ENCODE measurements around the gene BACH2. TPM values are rescaled to one million over a fixed set of nuclear protein-coding genes. Genes with fewer than 3 reads are reported as not detected.
A peak's percentile ranks its signal among the peaks of the same experiment; 100 is the strongest.
"Not testable (repeated sequence)": the region's sequence is repeated elsewhere in the genome, so short reads cannot be mapped to it uniquely, and the experiment has no call there.

The BACH2 gene
- total RNA-seq, 4 donors from 2014 or later: 4.2 to 9.8 (median 5.8) TPM

- DNase-seq (ENCODE audit: extremely low spot score): no peak
- no peak overlapping the region for H3K4me3 ChIP-seq
- TF ChIP-seq POLR2A (IDR thresholded peaks at IDR 0.05; ENCODE audit: low read depth): no peak
- TF ChIP-seq POLR2AphosphoS5 (IDR thresholded peaks at IDR 0.05): peak in 1 of 2 donors; percentile 14
- TF ChIP-seq EP300 (IDR thresholded peaks at IDR 0.05): no peak
- TF ChIP-seq CTCF (IDR thresholded peaks at IDR 0.05): no peak
- H3K4me1 ChIP-seq: peaks cover 6 to 39% (median 28%) of the 10 kb centered on the region in 4 donors
- 64% methylated on average over 7 of the region's 7 CpGs for WGBS
- no peaks in the 10 kb centered on the region for H3K36me3 ChIP-seq
- H3K9me3 ChIP-seq: no peaks in the 10 kb centered on the region
- no peaks in the 10 kb centered on the region for H3K27me3 ChIP-seq
- intact Hi-C loops (cut with DNase I): no loop called here
- peak overlapping the region in 2 of 4 donors; percentile 2 to 15 for H3K27ac ChIP-seq (replicated peaks in 1 of 4)
These were observed 164.8 kb downstream of the BACH2 start for GRCh38 chr6:90131614-90132423.

GRCh38 chr6:90131125-90131524, 165.5 kb downstream of the BACH2 start:
- no peak for DNase-seq (ENCODE audit: extremely low spot score)
- Histone ChIP-seq H3K36me3 (no peaks in the 10 kb centered on the region), H3K27ac (replicated peaks in 1 of 4) (peak overlapping the region in 2 of 4 donors; percentile 2 to 15), H3K4me1 (peaks cover 6 to 40% (median 34%) of the 10 kb centered on the region in 4 donors), H3K27me3 (no peaks in the 10 kb centered on the region), H3K4me3 (no peak overlapping the region), H3K9me3 (no peaks in the 10 kb centered on the region)
- intact Hi-C loops (cut with DNase I): no loop called here
- TF ChIP-seq POLR2AphosphoS5 (IDR thresholded peaks at IDR 0.05) (no peak), CTCF (IDR thresholded peaks at IDR 0.05) (no peak), POLR2A (IDR thresholded peaks at IDR 0.05; ENCODE audit: low read depth) (no peak), EP300 (IDR thresholded peaks at IDR 0.05) (no peak)
- 70% methylated on average over 1 of the region's 1 CpG for WGBS

- H3K9me3 ChIP-seq; intact Hi-C loops (cut with DNase I); H3K36me3 ChIP-seq; H3K27me3 ChIP-seq; H3K4me3 ChIP-seq; H3K27ac ChIP-seq (replicated peaks in 1 of 4); DNase-seq (ENCODE audit: extremely low spot score): not testable (repeated sequence)
- H3K4me1 ChIP-seq: peaks cover 6 to 64% (median 56%) of the 10 kb centered on the region in 4 donors
- 100% methylated on average over 2 of the region's 2 CpGs for WGBS
These were observed 168.0 kb downstream of the BACH2 start for GRCh38 chr6:90128687-90129086.

GRCh38 chr6:90127595-90127994, 169.0 kb downstream of the BACH2 start:
- H3K9me3 ChIP-seq: no peaks in the 10 kb centered on the region
- DNase-seq (ENCODE audit: extremely low spot score): no peak
- TF ChIP-seq EP300 (IDR thresholded peaks at IDR 0.05): no peak
- no peak for TF ChIP-seq POLR2A (IDR thresholded peaks at IDR 0.05; ENCODE audit: low read depth)
- TF ChIP-seq POLR2AphosphoS5 (IDR thresholded peaks at IDR 0.05): peak in 1 of 2 donors; percentile 64
- H3K27me3 ChIP-seq: no peaks in the 10 kb centered on the region
- H3K4me1 ChIP-seq: peaks cover 6 to 59% (median 55%) of the 10 kb centered on the region in 4 donors
- H3K4me3 ChIP-seq: no peak overlapping the region
- WGBS: 47% methylated on average over 7 of the region's 7 CpGs
- intact Hi-C loops (cut with DNase I): no loop called here
- H3K27ac ChIP-seq (replicated peaks in 1 of 4): peak overlapping the region in 1 of 4 donors; percentile 16
- no peaks in the 10 kb centered on the region for H3K36me3 ChIP-seq

GRCh38 chr6:90126839-90127238, 169.8 kb downstream of the BACH2 start:
- H3K9me3 ChIP-seq: no peaks in the 10 kb centered on the region
- 69% methylated on average over 4 of the region's 4 CpGs for WGBS
- no peak overlapping the region for H3K27ac ChIP-seq (replicated peaks in 1 of 4)

More at GRCh38 chr6:90126839-90127238, 169.8 kb downstream of the BACH2 start:
- no peak for DNase-seq (ENCODE audit: extremely low spot score)
- Histone ChIP-seq H3K4me1 (peaks cover 2 to 54% (median 49%) of the 10 kb centered on the region in 4 donors), H3K36me3 (no peaks in the 10 kb centered on the region), H3K27me3 (no peaks in the 10 kb centered on the region), H3K4me3 (no peak overlapping the region)
- intact Hi-C loops (cut with DNase I): no loop called here
- TF ChIP-seq POLR2AphosphoS5 (IDR thresholded peaks at IDR 0.05) (no peak), CTCF (IDR thresholded peaks at IDR 0.05) (no peak), EP300 (IDR thresholded peaks at IDR 0.05) (no peak), POLR2A (IDR thresholded peaks at IDR 0.05; ENCODE audit: low read depth) (no peak)
